Gastrocnemius medialis (tissue), 4 donors: ENCODE results near the gene HES1. TPM values are rescaled to one million over a fixed set of nuclear protein-coding genes. Genes with fewer than 3 reads are reported as not detected.
"Not testable (repeated sequence)": the region's sequence is repeated elsewhere in the genome, so short reads cannot be mapped to it uniquely, and the experiment has no call there.

Source experiments
- ATAC-seq, 2 donors: fragments of 150-250 bp; one replicate each; pipeline ENCODE4 v1.9.1; 2016
- DNase-seq, 2 donors: peaks; one replicate each; pipeline ENCODE4 v3.0.0-alpha.2; 2019
- H3K27ac ChIP-seq, 4 donors: fragments of 200-600 bp; sonication (generic); 1 replicate in 1 of 4; 2 replicates in 3 of 4; pipeline ENCODE4 v1.5.1; 2016 to 2018; ENCODE audit warnings: mild to moderate bottlenecking in 2 of 4, moderate library complexity in 1 of 4
- H3K27me3 ChIP-seq, 3 donors: fragments of 200-600 bp; sonication (generic) in 2 of 3; 1 replicate in 1 of 3; 2 replicates in 2 of 3; pipeline versions ENCODE4 v1.5.1 to v1.6.0; 2016 to 2019; ENCODE audit warnings: mild to moderate bottlenecking in 1 of 3, moderate library complexity in 1 of 3
- H3K36me3 ChIP-seq, 2 donors: fragments of 200-600 bp; sonication (generic) in 1 of 2; one replicate each; pipeline ENCODE4 v1.5.1; 2017 to 2018
- H3K4me1 ChIP-seq, 2 donors: fragments of 200-600 bp; sonication (generic) in 1 of 2; one replicate each; pipeline ENCODE4 v1.5.1; 2016 to 2017; ENCODE audit warnings: mild to moderate bottlenecking in 2 of 2
- H3K4me3 ChIP-seq, 4 donors: fragments of 200-600 bp; sonication (generic) in 3 of 4; 1 replicate in 1 of 4; 2 replicates in 3 of 4; pipeline ENCODE4 v1.5.1; 2016 to 2019; ENCODE audit warnings: mild to moderate bottlenecking in 2 of 4
- H3K9me3 ChIP-seq, 3 donors: fragments of 200-600 bp; sonication (generic) in 2 of 3; 1 replicate in 1 of 3; 2 replicates in 2 of 3; pipeline ENCODE4 v1.5.1; 2016 to 2019
- CTCF ChIP-seq, 5 experiments: fragments of 450-650 bp in 3 of 5; fragments of 200-600 bp in 2 of 5; sonication (generic) in 2 of 5; IDR thresholded peaks in 4 of 5; conservative IDR thresholded peaks in 1 of 5; 1 replicate in 4 of 5; 2 replicates in 1 of 5; pipeline ENCODE4 v1.5.1; 2016 to 2019; ENCODE audit warnings: antibody characterized with exemption in 5 of 5, mild to moderate bottlenecking in 3 of 5, moderate library complexity in 3 of 5
- POLR2A ChIP-seq, 2 donors: fragments of 450-650 bp; IDR thresholded peaks; one replicate each; pipeline ENCODE4 v1.6.1; 2017; ENCODE audit warnings: antibody characterized with exemption in 2 of 2, mild to moderate bottlenecking in 2 of 2, moderate library complexity in 2 of 2
- in situ Hi-C, 4 donors: fragments of 200-750 bp; cut with MboI; loops; one replicate each; pipeline versions ENCODE4 v1.15.0 to v1.8.0; 2017; ENCODE audit warnings: low sequenced_read_pairs in 4 of 4
- intact Hi-C: fragments of 100-400 bp; cut with DNase I; formaldehyde crosslinking; loops from one replicate; pipeline ENCODE4 v1.15.1; 2023; ENCODE audit warnings: low total_unique reads
- total RNA-seq, 4 donors: library from RNA; depleted of rRNA; stranded (reverse); fragments of >200 nt; gene quantifications; one replicate each; pipeline versions ENCODE4 v1.1.0 to v1.2.3, GENCODE V29; 2016

HES1 gene
- total RNA-seq, 4 donors from 2014 or later = 9.7 to 38.3 (median 27.8) TPM

GRCh38 chr3:194123726-194124125 is 12.2 kb upstream of the HES1 start:
- DNase-seq (no peak), ATAC-seq (no peak)
- in situ Hi-C loops = no loop called here
- Histone ChIP-seq H3K27ac (no peak overlapping the region), H3K4me1 (no peaks in the 10 kb centered on the region), H3K36me3 (no peaks in the 10 kb centered on the region), H3K4me3 (no peak overlapping the region), H3K9me3 (no peaks in the 10 kb centered on the region), H3K27me3 (no peaks in the 10 kb centered on the region)
- intact Hi-C loops = no loop called here
- no peak for TF ChIP-seq CTCF (IDR thresholded peaks at IDR 0.05 in 4 of 5, conservative IDR thresholded peaks at IDR 0.05 in 1 of 5)
- no peak for TF ChIP-seq POLR2A (IDR thresholded peaks at IDR 0.05)

GRCh38 chr3:194124193-194124592 is 11.8 kb upstream of the HES1 start:
- TF ChIP-seq POLR2A (IDR thresholded peaks at IDR 0.05) (no peak), CTCF (IDR thresholded peaks at IDR 0.05 in 4 of 5, conservative IDR thresholded peaks at IDR 0.05 in 1 of 5) (no peak)
- Histone ChIP-seq H3K27me3 (no peaks in the 10 kb centered on the region), H3K36me3 (no peaks in the 10 kb centered on the region), H3K27ac (no peak overlapping the region), H3K4me3 (no peak overlapping the region), H3K4me1 (no peaks in the 10 kb centered on the region), H3K9me3 (no peaks in the 10 kb centered on the region)
- DNase-seq (no peak), ATAC-seq (no peak)
- in situ Hi-C loops (no loop called here), intact Hi-C loops (no loop called here)

- no peaks in the 10 kb centered on the region for H3K9me3 ChIP-seq
- ATAC-seq (no peak), DNase-seq (no peak)
- intact Hi-C loops (no loop called here), in situ Hi-C loops (loop anchor here in 1 of 4 donors (25.0 kb wide), 1 partner anchor 138 kb away; no protein-coding TSS in a partner anchor)
- H3K4me3 ChIP-seq = no peak overlapping the region
- no peak overlapping the region for H3K27ac ChIP-seq
- no peaks in the 10 kb centered on the region for H3K27me3 ChIP-seq
- TF ChIP-seq POLR2A (IDR thresholded peaks at IDR 0.05) = no peak
- TF ChIP-seq CTCF (IDR thresholded peaks at IDR 0.05 in 4 of 5, conservative IDR thresholded peaks at IDR 0.05 in 1 of 5) = no peak
- peaks cover 0 to 2% of the 10 kb centered on the region in 2 donors for H3K4me1 ChIP-seq
- no peaks in the 10 kb centered on the region for H3K36me3 ChIP-seq
Observed at GRCh38 chr3:194125442-194125841, 10.5 kb upstream of the HES1 start.

GRCh38 chr3:194126790-194127189 is 9.2 kb upstream of the HES1 start:
- H3K9me3 ChIP-seq = no peaks in the 10 kb centered on the region
- in situ Hi-C loops = loop anchor here in 1 of 4 donors (25.0 kb wide), 1 partner anchor 139 kb away; no protein-coding TSS in a partner anchor
- H3K4me3 ChIP-seq = no peak overlapping the region
- H3K36me3 ChIP-seq = no peaks in the 10 kb centered on the region
- H3K27me3 ChIP-seq = no peaks in the 10 kb centered on the region
- TF ChIP-seq POLR2A (IDR thresholded peaks at IDR 0.05) = no peak
- DNase-seq = no peak
- no peak overlapping the region for H3K27ac ChIP-seq
- ATAC-seq = no peak
- H3K4me1 ChIP-seq = peaks cover 0 to 10% of the 10 kb centered on the region in 2 donors
- intact Hi-C loops = no loop called here

GRCh38 chr3:194128202-194128918 is 7.6 kb upstream of the HES1 start:
- Histone ChIP-seq H3K4me3 (no peak overlapping the region), H3K27me3 (no peaks in the 10 kb centered on the region), H3K27ac (no peak overlapping the region), H3K36me3 (no peaks in the 10 kb centered on the region), H3K4me1 (peaks cover 0 to 13% of the 10 kb centered on the region in 2 donors), H3K9me3 (no peaks in the 10 kb centered on the region)
- ATAC-seq = no peak
- in situ Hi-C loops = loop anchor here in 1 of 4 donors (25.0 kb wide), 1 partner anchor 141 kb away; no protein-coding TSS in a partner anchor
- intact Hi-C loops = no loop called here
- no peak for DNase-seq
- TF ChIP-seq CTCF (IDR thresholded peaks at IDR 0.05 in 4 of 5, conservative IDR thresholded peaks at IDR 0.05 in 1 of 5) (no peak), POLR2A (IDR thresholded peaks at IDR 0.05) (no peak)

GRCh38 chr3:194128919-194129295 is 7.0 kb upstream of the HES1 start:
- H3K27me3 ChIP-seq, DNase-seq, ATAC-seq, H3K27ac ChIP-seq, H3K9me3 ChIP-seq, H3K4me3 ChIP-seq, H3K36me3 ChIP-seq, intact Hi-C loops: not testable (repeated sequence)
- peaks cover 4 to 18% of the 10 kb centered on the region in 2 donors for H3K4me1 ChIP-seq
- in situ Hi-C loops = loop anchor here in 1 of 4 donors (25.0 kb wide), 1 partner anchor 142 kb away; no protein-coding TSS in a partner anchor
